Erythroblast (primary cell): ENCODE measurements around the gene MAPK6.
"Not testable (repeated sequence)": the region's sequence is repeated elsewhere in the genome, so short reads cannot be mapped to it uniquely, and the experiment has no call there.

Experiments used
- GATA1 ChIP-seq: IDR thresholded peaks from 2 replicates; pipeline ENCODE4 v1.6.1; 2011; ENCODE audit warnings: low read depth, mild to moderate bottlenecking, control low read depth, low read length, moderate library complexity
- POLR2A ChIP-seq: IDR thresholded peaks from 2 replicates; pipeline ENCODE4 v1.6.1; 2011; ENCODE audit warnings: mild to moderate bottlenecking, low read length

DNA sequence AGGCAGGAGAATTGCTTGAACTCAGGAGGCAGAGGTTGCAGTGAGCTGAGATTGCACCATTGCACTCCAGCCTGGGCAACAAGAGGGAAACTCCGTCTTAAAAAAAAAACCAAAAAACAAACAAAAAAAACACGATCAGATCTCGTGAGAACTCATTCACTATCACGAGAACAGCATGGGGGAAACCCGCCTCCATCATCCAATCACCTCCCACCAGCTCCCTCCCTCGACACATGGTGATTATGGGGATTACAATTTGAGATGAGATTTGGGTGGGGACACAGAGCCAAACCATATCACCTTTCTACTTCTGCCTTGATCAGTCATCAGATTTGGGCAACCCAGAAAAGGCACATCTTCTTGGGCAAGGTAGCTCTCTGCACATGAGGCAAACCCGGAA lies 15.9 kb upstream of the MAPK6 start:
- not testable (repeated sequence) for TF ChIP-seq POLR2A, GATA1
